Measurements from ENCODE around the gene CPPED1. TPM values are rescaled to one million over a fixed set of nuclear protein-coding genes. Genes with fewer than 3 reads are reported as not detected.
"Not testable (repeated sequence)": the region's sequence is repeated elsewhere in the genome, so short reads cannot be mapped to it uniquely, and the experiment has no call there.

The CPPED1 gene
- total RNA-seq, 4 donors from 2014 or later = 13.3 to 32.6 (median 16.4) TPM

DNA sequence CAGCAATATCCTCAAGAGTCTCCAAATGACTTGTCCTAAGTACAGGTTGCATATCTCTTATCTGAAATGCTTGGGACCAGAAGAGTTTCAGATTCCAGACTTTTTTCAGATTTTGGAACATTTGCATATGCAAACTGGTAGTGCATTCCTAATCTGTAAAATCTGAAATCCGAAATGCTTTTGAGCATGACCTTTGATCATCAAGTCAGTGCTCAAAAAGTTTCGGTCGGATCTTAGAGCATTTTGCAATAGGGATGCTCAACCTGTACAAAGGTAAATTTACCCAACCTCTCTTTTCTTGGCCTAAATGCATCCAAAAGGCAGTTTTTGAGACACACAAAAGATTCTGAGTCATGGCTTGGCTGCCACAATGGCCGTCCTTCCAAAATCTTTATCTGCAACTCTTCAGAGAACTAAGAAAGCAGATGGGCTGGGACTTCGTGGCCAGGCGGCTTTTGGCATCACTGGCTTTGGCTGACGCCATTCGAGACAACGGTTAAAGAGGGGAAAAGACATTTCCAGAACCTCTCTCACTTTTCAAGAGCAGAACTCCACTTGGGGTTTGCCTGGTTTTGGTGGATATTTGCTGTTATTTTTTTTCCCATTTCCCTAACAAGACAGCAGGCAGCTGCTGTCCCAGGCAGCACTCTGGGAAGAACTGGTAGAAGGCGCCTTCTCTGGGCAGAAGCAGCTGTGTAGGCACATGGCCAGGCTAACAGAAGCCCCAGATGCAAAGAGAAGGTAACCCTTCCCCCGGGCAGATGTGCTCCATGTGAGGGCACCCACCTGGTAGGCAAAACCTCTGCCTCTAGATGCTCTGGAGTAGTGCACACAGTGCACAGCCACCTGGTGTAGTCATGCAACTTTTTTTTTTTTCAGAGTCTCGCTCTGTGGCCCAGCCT lies 8.9 kb downstream of the CPPED1 start:
- TF ChIP-seq, protein P1, sequence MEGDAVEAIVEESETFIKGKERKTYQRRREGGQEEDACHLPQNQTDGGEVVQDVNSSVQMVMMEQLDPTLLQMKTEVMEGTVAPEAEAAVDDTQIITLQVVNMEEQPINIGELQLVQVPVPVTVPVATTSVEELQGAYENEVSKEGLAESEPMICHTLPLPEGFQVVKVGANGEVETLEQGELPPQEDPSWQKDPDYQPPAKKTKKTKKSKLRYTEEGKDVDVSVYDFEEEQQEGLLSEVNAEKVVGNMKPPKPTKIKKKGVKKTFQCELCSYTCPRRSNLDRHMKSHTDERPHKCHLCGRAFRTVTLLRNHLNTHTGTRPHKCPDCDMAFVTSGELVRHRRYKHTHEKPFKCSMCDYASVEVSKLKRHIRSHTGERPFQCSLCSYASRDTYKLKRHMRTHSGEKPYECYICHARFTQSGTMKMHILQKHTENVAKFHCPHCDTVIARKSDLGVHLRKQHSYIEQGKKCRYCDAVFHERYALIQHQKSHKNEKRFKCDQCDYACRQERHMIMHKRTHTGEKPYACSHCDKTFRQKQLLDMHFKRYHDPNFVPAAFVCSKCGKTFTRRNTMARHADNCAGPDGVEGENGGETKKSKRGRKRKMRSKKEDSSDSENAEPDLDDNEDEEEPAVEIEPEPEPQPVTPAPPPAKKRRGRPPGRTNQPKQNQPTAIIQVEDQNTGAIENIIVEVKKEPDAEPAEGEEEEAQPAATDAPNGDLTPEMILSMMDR (IDR thresholded peaks at IDR 0.05) = no peak
- DNase-seq (ENCODE audit: low spot score) = no peak
- no peak for ATAC-seq (ENCODE audit: low FRiP score)

DNA sequence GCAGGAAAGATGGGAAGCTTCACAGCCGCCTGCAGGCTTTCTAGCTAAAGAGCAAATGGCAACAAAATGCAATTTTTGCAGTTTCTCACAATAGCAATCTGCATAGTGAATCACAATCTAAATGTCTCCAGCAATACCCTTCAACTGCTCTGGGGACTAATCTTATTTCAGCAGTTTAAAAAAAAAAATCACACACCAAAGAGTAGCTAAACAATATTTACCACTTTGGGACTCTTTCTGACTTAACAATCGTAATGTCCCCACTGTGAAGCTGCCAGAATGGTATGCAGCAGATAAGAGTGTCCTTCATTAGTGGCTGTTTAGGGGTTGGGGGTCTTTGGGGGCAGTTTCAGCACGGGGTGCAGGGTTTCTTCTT lies 9.8 kb downstream of the CPPED1 start:
- ATAC-seq (ENCODE audit: low FRiP score) (no peak), DNase-seq (ENCODE audit: low spot score) (no peak)
- TF ChIP-seq, protein P1 (IDR thresholded peaks at IDR 0.05) = no peak

DNA sequence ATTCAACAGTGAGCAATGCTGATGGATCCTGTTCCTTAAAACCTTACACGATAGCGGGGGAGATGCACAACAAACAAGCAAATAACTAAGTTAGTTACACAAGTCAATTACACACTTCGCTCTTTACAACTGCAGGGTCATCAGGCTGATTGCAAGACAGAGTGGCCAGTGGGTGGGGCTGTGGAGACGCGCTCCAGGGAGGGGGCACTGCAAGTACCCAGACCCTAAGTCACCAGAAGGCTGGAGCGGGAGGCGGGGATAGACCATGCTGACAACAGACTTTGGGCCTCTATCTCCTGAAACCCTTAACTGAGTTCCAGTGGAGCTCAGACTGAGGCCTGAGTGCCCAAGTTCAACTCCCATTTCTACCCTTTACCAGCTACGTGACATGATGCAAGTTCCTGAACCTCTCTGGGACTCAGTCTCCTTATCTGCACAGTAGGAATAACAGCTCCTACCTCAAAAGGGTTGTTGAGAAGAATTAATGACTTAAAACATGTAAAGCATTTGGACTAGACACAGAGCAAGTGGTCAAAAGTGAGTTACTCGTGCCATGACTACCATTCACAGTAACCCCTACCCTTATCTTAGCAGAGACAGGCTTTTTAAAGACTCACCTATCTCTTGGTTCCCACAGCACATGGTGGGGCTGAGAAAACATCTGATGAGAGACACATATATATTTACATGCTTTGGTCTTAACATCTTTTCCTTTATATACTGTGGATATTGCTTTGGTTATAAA lies 10.4 kb downstream of the CPPED1 start:
- ATAC-seq (ENCODE audit: low FRiP score) (no peak), DNase-seq (ENCODE audit: low spot score) (no peak)
- TF ChIP-seq, protein P1 (IDR thresholded peaks at IDR 0.05) = no peak

DNA sequence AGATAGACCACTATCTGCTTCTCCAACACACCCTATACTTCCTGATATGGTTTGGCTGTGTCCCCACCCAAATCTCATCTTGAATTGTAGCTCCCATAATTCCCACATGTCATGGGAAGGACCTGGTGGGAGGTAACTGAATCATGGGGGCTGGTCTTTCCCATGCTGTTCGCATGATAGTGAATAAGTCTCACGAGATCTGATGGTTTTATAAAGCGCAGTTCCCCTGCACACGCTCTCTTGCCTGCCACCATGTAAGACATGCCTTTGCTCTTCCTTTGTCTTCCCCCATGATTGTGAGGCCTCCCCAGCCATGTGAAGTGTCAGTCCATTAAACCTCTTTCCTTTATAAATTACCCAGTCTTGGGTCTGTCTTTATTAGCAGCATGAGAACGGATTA lies 11.2 kb downstream of the CPPED1 start:
- not testable (repeated sequence) for ATAC-seq (ENCODE audit: low FRiP score)

DNA sequence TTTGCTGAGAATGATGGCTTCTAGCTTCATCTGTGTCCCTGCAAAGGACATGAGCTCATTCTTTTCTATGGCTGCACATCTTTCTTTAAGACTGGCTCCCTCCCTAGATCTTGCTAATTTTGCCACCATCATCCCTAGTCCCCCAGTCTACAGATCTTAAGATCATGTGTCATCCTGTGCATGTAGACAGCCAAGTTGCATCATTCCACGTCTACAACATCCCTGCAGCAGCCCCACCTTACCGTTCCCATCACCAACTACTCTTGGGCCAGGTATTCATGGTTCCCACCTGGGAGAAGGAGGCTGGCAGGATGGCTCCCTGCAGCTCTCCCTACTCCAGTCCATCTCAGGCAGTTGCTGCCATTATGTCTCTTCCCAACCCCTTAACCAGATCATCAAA lies 12.3 kb downstream of the CPPED1 start:
- no peak for DNase-seq (ENCODE audit: low spot score)
- TF ChIP-seq, protein P1 (IDR thresholded peaks at IDR 0.05) = no peak
- ATAC-seq (ENCODE audit: low FRiP score) = no peak

More for the DNA sequence above, 11.2 kb downstream of the CPPED1 start:
- not testable (repeated sequence) for DNase-seq (ENCODE audit: low spot score)

DNA sequence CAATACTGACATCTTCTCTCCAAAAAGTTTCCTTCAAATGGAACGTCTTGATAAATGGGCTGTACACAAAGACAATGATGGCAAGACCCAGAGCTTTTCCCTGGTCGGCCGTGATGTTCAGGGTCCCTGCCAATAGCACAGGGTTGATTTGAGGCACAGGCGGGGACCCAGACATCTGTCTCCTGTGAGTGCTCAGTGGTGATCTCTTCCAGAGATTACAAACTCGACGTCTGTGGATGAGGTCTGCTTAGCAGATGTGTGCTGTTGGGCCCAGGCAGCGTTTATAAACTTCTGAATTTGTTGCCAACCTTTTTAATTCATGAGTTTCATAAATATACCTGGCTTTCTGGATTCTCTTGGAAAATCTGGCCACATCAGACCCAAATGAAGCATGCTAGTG lies 14.9 kb downstream of the CPPED1 start:
- ATAC-seq (ENCODE audit: low FRiP score) (no peak), DNase-seq (ENCODE audit: low spot score) (no peak)
- TF ChIP-seq, protein P1 (IDR thresholded peaks at IDR 0.05) = no peak

DNA sequence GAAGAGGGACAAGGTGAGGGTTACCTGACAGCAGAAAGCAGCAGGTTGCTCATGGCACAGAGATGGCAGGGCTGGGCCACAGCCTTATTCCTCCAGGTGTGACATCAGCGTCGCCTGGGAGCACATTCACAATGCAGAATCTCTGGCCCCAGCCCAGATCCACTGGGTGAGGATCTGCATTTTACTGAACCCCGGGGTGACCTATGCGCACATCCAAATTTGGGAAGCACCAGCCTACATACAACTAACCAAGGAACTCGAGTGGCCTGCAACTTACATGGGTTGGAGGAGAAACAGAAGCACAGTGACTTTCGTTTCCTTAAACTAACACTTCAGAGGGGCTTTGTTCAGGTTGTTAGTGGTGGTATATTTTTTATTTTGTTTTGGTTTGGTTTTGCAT lies 17.6 kb downstream of the CPPED1 start:
- DNase-seq (ENCODE audit: low spot score) (no peak), ATAC-seq (ENCODE audit: low FRiP score) (no peak)
- TF ChIP-seq, protein P1 (IDR thresholded peaks at IDR 0.05) = no peak
